HCT116 (cell line): Measurements from ENCODE around the gene CD2. TPM values are rescaled to one million over a fixed set of nuclear protein-coding genes. Genes with fewer than 3 reads are reported as not detected.

ENCODE experiments used
- ATAC-seq: fragments of 200-7000 bp; cut with Tn5 transposase; 2 replicates; pipeline ENCODE4 v1.9.1; 2020; ENCODE audit warnings: mild to moderate bottlenecking, moderate library complexity
- BruUV-seq: library from RNA; stranded (reverse); fragments of 400-500 nt; replicated peaks from 2 replicates; lab custom pipeline; 2021; lab: Mats Ljungman, UMichigan
- CTCF ChIA-PET: fragments of 300-600 bp; sonication (Branson Sonifier 250); formaldehyde crosslinking; loops from one replicate; lab custom pipeline; 2021; ENCODE audit warnings: antibody characterized with exemption; lab: Charles Lee
- POLR2A ChIA-PET: fragments of 300-600, 350-600 bp; sonication (Branson Sonifier 250); formaldehyde crosslinking; loops from one replicate; lab custom pipeline; 2021; ENCODE audit warnings: antibody characterized with exemption; lab: Charles Lee
- RAD21 ChIA-PET, 2 experiments: fragments of 300-600 bp; sonication (Branson Sonifier 250); formaldehyde crosslinking; loops; one replicate each; lab custom pipeline; 2023; ENCODE audit warnings: low total read pairs in 2 of 2; ENCODE audit not compliant: uncharacterized antibody in 2 of 2, unreplicated experiment in 2 of 2, low non-redundant PET in 1 of 2; lab: Charles Lee
- DNase-seq: peaks from one replicate; pipeline ENCODE4 v3.0.0-alpha.2; 2010; ENCODE audit warnings: low read depth, low spot score
- H2AFZ ChIP-seq: fragments of 200-600 bp; shearing (Covaris generic), sonication (generic); 2 replicates; pipeline ENCODE4 v1.6.1; 2017; ENCODE audit warnings: low read depth, mixed run types, mixed read lengths, antibody characterized with exemption, low read length; ENCODE audit not compliant: poor library complexity, severe bottlenecking
- H3K27ac ChIP-seq: 2 replicates; pipeline ENCODE4 v1.5.1; 2012; ENCODE audit warnings: low read depth, low read length
- H3K27me3 ChIP-seq: fragments of 200-600 bp; sonication (generic); 2 replicates; pipeline ENCODE4 v1.6.1; 2016; ENCODE audit warnings: mixed run types, low read length, mixed read lengths; ENCODE audit not compliant: insufficient read depth
- H3K36me3 ChIP-seq, 2 experiments: fragments of 200-500 bp in 1 of 2; fragments of 200-600 bp in 1 of 2; sonication (Bioruptor generic) in 1 of 2; sonication (generic) in 1 of 2; 2 replicates each; pipeline versions ENCODE4 v1.5.1 to v1.6.1; 2014 to 2016; ENCODE audit warnings: low read length in 2 of 2, inconsistent platforms in 1 of 2, mixed read lengths in 1 of 2, mixed run types in 1 of 2; ENCODE audit not compliant: insufficient read depth in 2 of 2, control insufficient read depth in 1 of 2
- H3K4me1 ChIP-seq, 2 experiments: fragments of 200-600 bp in 1 of 2; sonication (generic) in 1 of 2; 2 replicates each; pipeline versions ENCODE4 v1.5.1 to v1.6.1; 2012 to 2017; ENCODE audit warnings: low read length in 2 of 2, inconsistent platforms in 1 of 2, mild to moderate bottlenecking in 1 of 2, mixed read lengths in 1 of 2, mixed run types in 1 of 2, moderate library complexity in 1 of 2; ENCODE audit not compliant: insufficient read depth in 2 of 2, control insufficient read depth in 1 of 2
- H3K4me2 ChIP-seq: fragments of 200-600 bp; sonication (generic); 2 replicates; pipeline ENCODE4 v1.6.1; 2017; ENCODE audit warnings: mixed run types, low read length, mixed read lengths
- H3K4me3 ChIP-seq, 2 experiments: fragments of 200-600 bp in 1 of 2; sonication (generic) in 1 of 2; replicated peaks in 1 of 2; 2 replicates each; pipeline ENCODE4 v1.5.1; 2011 to 2016; ENCODE audit warnings: low read length in 2 of 2, control low read depth in 1 of 2, low read depth in 1 of 2, mild to moderate bottlenecking in 1 of 2, mixed read lengths in 1 of 2, mixed run types in 1 of 2
- H3K79me2 ChIP-seq: fragments of 200-600 bp; sonication (generic); 2 replicates; pipeline ENCODE4 v1.6.1; 2017; ENCODE audit warnings: mild to moderate bottlenecking, mixed run types, low read length, moderate library complexity, mixed read lengths; ENCODE audit not compliant: insufficient read depth
- H3K9ac ChIP-seq: fragments of 200-600 bp; sonication (generic); 2 replicates; pipeline ENCODE4 v1.6.1; 2016; ENCODE audit warnings: low read length, mixed read lengths
- H3K9me2 ChIP-seq: fragments of 200-600 bp; sonication (generic), shearing (Covaris generic); 2 replicates; pipeline ENCODE4 v1.6.1; 2017; ENCODE audit warnings: mixed run types, mild to moderate bottlenecking, moderate library complexity; ENCODE audit not compliant: insufficient read depth
- H3K9me3 ChIP-seq, 2 experiments: fragments of 200-500 bp in 1 of 2; fragments of 200-600 bp in 1 of 2; sonication (Bioruptor generic) in 1 of 2; sonication (generic) in 1 of 2; 2 replicates each; pipeline ENCODE4 v1.6.1; 2014 to 2017; ENCODE audit warnings: low read length in 2 of 2, mixed read lengths in 2 of 2, inconsistent platforms in 1 of 2, low read depth in 1 of 2, mild to moderate bottlenecking in 1 of 2, mixed run types in 1 of 2, moderate library complexity in 1 of 2; ENCODE audit not compliant: control insufficient read depth in 1 of 2, insufficient read depth in 1 of 2
- H4K20me1 ChIP-seq: fragments of 200-600 bp; sonication (generic), shearing (Covaris generic); 2 replicates; pipeline ENCODE4 v1.6.1; 2017; ENCODE audit warnings: mixed run types, mild to moderate bottlenecking, moderate library complexity; ENCODE audit not compliant: insufficient read depth
- ELF1 ChIP-seq: IDR thresholded peaks from 2 replicates; pipeline ENCODE4 v1.6.1; 2012; ENCODE audit warnings: low read depth, borderline replicate concordance
- EZH2phosphoT487 ChIP-seq: fragments of 200-600 bp; IDR thresholded peaks from 2 replicates; pipeline ENCODE4 v1.6.1; 2018; ENCODE audit warnings: antibody characterized with exemption, borderline replicate concordance
- RAD21 ChIP-seq: IDR thresholded peaks from 2 replicates; pipeline ENCODE4 v1.6.1; 2012; ENCODE audit warnings: low read depth, mild to moderate bottlenecking
- ZBTB33 ChIP-seq: IDR thresholded peaks from 2 replicates; pipeline ENCODE4 v1.6.1; 2011; ENCODE audit warnings: mild to moderate bottlenecking, low read length, moderate library complexity; ENCODE audit not compliant: insufficient replicate concordance; ENCODE audit errors: extremely low read depth
- ZFX ChIP-seq: fragments of 450-650 bp; IDR thresholded peaks from 2 replicates; pipeline ENCODE4 v1.6.1; 2017
- intact Hi-C: fragments of 100-400 bp; cut with micrococcal nuclease; formaldehyde crosslinking; loops from 2 replicates; pipeline ENCODE4 v1.10.0; 2022
- total RNA-seq: library from RNA; stranded (reverse); gene quantifications from one replicate; pipeline ENCODE4 v1.2.1, GENCODE V29; 2021; ENCODE audit not compliant: unreplicated experiment

The CD2 gene
- total RNA-seq, 1 experiment from 2014 or later, result 0.57 TPM

GRCh38 chr1:116716391-116716790, 37.8 kb upstream of the CD2 start:
- no peaks in the 10 kb centered on the region for H3K27me3 ChIP-seq
- H4K20me1 ChIP-seq, result no peaks in the 10 kb centered on the region
- H3K79me2 ChIP-seq, result no peaks in the 10 kb centered on the region
- ChIA-PET RAD21 (no interaction called here), POLR2A (no interaction called here), CTCF (interaction anchor here (0.9 kb wide), 1 partner anchor 8 kb away, joined by 4 read pairs; no protein-coding TSS in a partner anchor)
- no peaks in the 10 kb centered on the region for H3K9me3 ChIP-seq
- no peak for DNase-seq
- H3K4me1 ChIP-seq, result no peaks in the 10 kb centered on the region
- no peak overlapping the region for H3K27ac ChIP-seq
- no peaks in the 10 kb centered on the region for H3K36me3 ChIP-seq
- H2AFZ ChIP-seq, result no peak overlapping the region
- BruUV-seq, result no TSS peak
- no peak overlapping the region for H3K9ac ChIP-seq
- intact Hi-C loops, result no loop called here
- TF ChIP-seq ZFX (no peak), ZBTB33 (no peak), ELF1 (no peak), EZH2phosphoT487 (no peak)
- H3K9me2 ChIP-seq, result no peaks in the 10 kb centered on the region
- no peak for ATAC-seq
- H3K4me2 ChIP-seq, result no peak overlapping the region
- no peak overlapping the region for H3K4me3 ChIP-seq

GRCh38 chr1:116717318-116717717, 36.9 kb upstream of the CD2 start:
- intact Hi-C loops, result no loop called here
- no peak for ATAC-seq

More at GRCh38 chr1:116717318-116717717, 36.9 kb upstream of the CD2 start:
- TF ChIP-seq ZBTB33 (no peak), RAD21 (no peak)
- Histone ChIP-seq H3K4me1 (no peaks in the 10 kb centered on the region), H3K79me2 (no peaks in the 10 kb centered on the region), H3K4me3 (no peak overlapping the region), H2AFZ (no peak overlapping the region), H3K9me3 (no peaks in the 10 kb centered on the region), H3K36me3 (no peaks in the 10 kb centered on the region), H4K20me1 (no peaks in the 10 kb centered on the region), H3K9me2 (no peaks in the 10 kb centered on the region), H3K27me3 (no peaks in the 10 kb centered on the region), H3K9ac (no peak overlapping the region), H3K27ac (no peak overlapping the region), H3K4me2 (no peak overlapping the region)
- BruUV-seq, result no TSS peak
- RAD21 ChIA-PET, result no interaction called here
- CTCF ChIA-PET, result no interaction called here
- POLR2A ChIA-PET, result no interaction called here
- DNase-seq, result no peak
